Stimulated activated CD4-positive, alpha-beta T cell treated with anti-CD3 and anti-CD28 coated beads, Interleukin-12 subunit alpha, Interleukin-12 subunit beta, amount 100 ng/mL, for 4 hours (primary cell): ENCODE results near the gene CFAP70.
"Not testable (repeated sequence)": the region's sequence is repeated elsewhere in the genome, so short reads cannot be mapped to it uniquely, and the experiment has no call there.

ENCODE experiments used
- DNase-seq: peaks from one replicate; pipeline ENCODE4 v3.0.0-alpha.2; 2020

CFAP70 gene

DNA sequence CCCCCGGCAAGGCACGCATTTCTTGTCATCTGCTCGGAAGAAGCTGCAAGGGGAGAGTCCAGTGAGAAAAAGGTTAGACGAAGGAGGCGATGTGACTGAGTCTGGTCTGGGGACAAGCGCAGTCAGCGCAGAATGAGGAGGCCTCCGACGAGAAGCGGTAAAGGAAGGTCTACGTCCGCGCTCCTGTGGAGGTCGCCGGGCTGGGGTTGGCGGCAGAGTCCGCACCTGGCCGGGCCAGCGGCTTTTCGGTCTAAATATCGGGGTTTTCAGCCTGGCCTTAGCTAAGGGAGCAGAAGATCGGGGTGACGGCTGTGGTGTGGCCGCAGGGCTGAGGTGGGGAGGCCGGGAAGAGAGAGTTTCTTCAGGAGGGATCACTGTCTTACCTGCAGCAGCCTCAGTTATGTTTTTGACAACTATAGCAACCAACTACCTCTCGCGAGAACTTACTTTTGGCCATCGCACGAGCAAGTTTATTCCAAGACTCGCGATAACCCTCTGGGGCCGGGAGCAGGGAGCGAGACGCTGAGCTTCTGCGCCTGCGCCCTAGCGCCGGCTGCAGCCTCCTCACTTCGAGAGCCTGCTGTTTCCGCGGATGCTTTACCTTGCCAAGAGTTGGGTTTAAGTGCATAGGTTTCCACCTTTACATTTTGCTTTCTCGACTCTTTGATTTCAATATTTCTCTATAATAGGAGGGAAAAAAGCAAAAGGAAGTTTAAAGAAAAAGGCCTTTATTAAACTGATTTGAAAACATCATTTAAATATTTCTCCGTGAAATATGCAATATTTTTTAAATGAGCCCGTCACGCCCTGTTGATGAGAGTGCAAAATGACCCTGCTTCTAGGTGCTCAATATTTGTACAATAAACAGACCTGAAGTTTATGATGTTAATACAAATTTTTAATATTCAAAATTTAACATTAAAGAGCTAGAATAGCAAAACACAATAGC is at the start of gene CFAP70:
CFAP70 (minus strand) TSS at position 534 of the 949 bp plus-strand sequence. CDS start 4,068 bp downstream, outside the sequence.
- DNase-seq = peak; percentile 83

DNA sequence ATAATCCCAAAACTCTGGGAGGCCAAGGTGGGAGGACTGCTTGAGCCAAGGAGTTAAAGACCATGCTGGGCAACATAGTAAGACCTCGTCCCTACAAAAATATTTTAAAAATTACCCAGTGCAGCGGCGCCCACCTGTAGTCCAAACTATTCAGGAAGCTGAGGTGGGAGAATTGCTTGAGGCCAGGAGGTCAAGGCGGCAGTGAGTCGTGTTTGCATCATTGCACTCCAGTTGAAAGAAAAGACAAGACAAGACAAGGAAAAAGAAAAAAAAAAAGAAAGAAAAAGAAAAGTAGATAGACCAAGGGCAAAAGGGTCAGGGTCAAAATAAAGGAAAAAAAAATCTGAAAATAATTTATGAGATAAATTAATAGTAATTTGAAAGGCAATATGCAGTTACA is 49.4 kb upstream of the CFAP70 start:
- DNase-seq = no peak

DNA sequence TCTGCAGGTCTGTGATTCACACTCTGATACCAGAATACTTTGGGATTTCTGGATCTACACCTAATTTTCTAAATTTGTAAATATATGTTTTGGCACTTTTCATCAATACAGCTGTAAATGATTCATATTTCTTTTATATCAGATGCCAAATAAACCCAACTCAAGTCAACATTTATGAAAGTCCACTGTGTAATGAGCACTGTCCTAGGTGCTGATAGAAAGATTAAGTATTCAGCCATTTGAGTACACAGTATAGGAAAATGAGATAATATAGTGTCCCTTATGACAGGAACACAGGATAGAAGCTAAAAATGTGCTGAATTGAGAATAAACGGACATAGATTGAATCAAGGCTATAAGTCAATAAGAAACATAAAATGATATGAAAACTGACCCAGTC is 48.8 kb upstream of the CFAP70 start:
- DNase-seq = no peak

DNA sequence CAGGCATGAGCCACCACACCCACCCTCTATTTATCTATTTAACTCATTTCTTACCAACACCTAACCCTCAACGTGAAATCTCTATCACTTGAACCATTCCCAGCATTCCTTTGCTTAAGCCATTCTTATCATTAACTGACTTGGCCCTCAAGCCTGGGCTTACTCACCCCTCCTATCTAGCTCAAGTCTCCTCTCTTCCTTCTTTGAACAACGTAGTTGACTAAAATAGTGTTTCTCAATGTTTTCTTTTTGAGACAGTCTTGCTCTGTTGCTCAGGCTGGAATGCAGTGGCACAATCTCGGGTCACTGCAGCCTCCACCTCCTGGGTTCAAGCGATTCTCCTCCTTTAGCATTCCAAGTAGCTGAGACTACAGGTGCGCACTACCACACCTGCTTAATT is 48.2 kb upstream of the CFAP70 start:
- no peak for DNase-seq

DNA sequence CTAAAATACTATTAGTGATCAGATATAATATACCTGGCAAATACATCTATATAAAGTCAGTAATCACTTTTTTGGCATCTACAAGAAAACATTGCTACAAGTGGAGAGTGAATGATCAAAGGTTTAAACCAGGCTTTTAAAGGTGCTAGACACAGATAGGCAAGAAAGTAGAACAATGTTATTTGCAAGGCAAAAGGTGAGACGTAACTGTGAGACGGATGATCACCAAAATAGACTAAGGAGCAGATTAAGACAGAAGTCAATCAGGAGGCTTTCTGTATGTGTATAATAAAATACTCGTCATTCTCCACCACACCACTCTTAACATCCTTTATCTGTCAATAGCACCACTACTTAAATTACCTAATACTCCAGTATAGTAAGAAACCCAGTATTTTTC is 46.9 kb upstream of the CFAP70 start:
- DNase-seq = no peak

DNA sequence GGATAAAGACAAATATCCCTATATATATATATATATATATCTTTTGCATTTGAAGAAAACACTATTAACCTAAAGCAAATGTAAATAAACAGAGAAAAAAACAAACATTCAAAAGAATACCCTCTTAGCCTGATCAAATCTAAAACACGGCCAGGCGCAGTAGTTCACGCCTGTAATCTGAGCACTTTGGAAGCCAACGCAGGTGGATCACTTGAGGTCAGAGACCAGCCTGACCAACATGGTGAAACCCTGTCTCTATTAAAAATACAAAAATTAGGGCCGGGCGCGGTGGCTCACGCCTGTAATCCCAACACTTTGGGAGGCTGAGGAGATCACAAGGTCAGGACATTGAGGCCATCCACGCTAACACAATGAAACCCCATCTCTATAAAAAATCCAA is 46.0 kb upstream of the CFAP70 start:
- no peak for DNase-seq

DNA sequence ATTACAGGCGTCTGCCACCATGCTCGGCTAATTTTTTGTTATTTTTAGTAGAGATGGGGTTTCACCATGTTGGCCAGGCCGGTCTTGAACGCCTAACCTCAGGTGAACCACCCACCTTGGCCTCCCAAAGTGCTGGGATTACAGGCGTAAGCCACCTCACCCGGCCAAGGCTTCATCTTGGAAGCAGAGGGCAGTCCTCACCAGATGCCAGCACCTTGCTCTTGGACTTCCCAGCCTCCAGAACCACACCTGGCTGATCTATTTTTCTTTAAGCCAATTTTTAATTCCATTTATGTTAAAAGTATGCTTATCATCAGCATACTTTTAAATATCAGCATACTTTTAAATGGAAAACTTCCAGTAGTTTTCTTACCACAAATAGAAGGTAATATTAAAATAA is 43.0 kb upstream of the CFAP70 start:
- DNase-seq = no peak

DNA sequence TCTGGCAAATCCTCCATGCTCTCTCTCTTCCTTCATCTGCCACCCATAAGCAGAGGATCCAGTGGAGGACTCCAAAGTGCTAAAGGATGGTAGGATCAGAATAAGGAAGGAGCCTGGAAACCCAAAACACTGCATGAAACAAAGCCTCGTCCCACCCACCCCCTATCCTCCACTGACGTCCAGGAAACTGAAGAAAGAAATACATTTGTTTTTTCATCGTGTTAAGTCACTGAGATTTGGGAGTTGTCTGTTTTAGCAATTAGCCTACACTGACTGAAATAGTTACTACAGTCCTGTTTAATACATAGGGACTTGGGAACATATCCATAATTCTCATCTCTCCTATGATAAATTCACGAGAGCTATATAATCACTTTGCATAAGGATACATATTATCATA is 40.4 kb upstream of the CFAP70 start:
- no peak for DNase-seq

DNA sequence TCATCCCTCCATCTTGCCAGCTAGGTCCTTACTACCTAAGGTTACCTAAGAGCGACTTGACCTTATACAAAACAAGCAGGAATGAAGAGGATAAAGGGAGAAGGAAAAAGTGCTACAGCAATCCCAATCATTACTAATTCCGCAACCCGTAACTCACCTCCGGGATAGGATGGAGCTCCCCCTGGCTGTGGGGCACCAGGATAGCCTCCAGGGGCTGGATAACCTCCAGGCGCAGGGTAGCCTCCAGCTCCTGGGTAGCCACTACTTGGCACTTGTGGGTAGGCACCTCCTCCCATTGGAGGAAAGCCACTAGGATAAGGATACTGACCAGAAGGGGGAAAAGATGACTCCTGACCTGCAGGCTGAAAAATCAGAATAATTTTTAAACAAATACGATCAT is 39.4 kb upstream of the CFAP70 start:
- no peak for DNase-seq

DNA sequence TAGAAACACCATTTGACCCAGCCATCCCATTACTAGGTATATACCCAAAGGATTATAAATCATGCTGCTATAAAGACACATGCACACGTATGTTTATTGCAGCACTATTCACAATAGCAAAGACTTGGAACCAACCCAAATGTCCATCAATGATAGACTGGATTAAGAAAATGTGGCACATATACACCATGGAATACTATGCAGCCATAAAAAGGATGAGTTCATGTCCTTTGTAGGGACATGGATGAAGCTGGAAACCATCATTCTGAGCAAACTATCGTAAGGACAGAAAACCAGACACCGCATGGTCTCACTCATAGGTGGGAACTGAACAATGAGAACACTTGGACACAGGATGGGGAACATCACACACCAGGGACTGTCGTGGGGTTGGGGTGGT is 35.7 kb upstream of the CFAP70 start:
- not testable (repeated sequence) for DNase-seq

DNA sequence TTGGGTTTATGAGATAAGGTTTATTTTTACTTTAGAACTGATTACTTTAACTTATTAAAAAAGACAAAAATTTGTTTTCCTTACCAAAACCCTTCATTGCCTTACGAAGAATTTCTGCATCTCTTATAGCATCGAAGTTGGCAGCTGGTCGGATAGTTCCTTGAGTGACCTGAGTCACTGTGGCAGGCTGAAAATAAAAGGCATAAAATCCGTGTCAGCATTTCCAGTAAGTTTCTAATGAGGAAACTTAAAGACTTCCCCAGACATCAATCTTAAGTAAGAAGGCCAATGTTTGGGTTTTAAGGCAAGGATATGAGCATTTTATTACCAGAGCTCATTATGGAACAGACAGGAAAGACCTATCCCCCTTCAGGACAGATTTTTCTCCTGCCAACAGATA is 29.6 kb upstream of the CFAP70 start:
- DNase-seq = no peak

DNA sequence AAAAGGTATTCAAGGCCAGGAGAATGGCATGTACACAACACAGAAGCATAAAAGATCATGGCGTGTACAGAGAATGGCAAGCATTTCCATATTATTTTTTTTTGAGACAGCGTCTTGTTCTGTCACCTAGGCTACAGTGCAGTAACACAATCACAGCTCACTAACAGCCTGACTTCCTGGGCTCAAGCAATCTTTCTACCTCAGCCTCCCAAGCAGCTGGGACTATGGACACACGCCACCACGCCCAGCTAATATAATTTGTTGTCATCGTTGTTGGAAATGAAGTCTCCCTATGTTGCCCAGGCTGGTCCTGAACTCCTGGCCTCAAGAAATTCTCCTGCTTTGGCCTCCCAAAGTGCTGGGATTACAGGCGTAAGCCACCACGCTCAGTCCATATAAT is 27.9 kb upstream of the CFAP70 start:
- no peak for DNase-seq

DNA sequence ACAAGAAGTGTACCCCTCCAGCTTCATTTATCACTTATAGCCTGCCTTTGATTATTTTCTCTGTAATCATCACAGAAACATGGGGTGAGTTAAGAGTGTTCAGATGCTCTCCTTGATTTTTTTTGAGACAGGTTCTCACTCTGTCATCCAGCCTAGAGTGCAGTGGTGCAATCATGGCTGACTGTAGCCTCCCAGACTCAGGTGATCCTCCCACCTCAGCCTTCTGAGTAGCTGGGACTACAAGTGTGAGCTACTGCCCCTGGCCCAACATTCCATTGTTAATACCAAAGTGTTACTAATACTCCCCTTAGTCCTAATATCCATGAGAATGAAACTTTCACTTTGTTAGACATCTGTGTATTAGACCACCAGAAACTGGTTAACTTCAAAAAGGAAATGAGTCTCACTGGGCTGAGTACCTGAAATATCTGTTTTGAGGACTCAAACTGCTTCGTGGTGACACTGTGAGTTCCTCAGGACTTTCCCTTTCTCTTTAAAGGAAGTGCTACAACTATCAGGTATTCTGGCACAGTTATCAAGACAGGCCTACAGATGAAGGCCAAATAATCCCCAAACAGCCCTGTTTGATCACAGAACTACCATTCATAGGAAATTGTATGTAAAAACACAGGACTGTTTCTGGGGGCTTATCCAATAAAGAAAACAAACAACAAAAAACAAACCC is 20.5 kb upstream of the CFAP70 start:
- DNase-seq = no peak

DNA sequence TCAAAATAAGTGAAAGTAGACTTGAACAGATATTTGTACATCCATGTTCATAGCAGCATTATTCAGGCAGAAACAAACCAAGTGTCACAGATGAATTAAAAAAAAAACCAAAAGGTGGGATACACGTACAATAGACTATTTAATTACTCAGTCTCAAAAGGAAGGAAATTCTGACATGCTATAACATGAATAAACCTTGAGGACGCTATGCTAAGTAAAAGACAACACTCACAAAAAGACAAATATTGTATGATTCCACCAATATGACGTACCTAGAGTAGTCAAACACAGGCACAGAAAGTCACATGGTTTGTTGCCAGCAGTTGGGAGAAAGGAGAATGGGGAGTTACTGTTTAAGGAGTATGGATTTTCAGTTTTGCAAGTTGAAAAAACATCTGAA is 18.0 kb upstream of the CFAP70 start:
- no peak for DNase-seq

DNA sequence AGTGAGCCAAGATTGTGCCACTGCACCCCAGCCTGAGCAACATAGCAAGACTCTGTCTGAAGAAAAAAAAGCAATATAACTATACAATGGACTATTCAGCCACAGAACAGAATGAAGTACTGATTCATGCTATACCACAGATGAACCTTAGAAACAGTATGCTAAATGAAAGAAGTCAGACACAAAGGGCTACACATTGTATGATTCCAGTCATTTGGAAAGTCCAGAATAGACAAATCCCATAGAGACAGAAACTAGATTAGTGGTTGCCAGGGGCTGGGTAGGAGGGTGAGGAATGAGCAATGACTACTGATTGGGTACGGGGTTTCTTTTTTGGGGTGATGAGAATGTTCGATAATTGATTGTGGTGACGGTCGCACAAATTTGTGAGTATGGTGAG is 9.6 kb upstream of the CFAP70 start:
- DNase-seq = no peak

DNA sequence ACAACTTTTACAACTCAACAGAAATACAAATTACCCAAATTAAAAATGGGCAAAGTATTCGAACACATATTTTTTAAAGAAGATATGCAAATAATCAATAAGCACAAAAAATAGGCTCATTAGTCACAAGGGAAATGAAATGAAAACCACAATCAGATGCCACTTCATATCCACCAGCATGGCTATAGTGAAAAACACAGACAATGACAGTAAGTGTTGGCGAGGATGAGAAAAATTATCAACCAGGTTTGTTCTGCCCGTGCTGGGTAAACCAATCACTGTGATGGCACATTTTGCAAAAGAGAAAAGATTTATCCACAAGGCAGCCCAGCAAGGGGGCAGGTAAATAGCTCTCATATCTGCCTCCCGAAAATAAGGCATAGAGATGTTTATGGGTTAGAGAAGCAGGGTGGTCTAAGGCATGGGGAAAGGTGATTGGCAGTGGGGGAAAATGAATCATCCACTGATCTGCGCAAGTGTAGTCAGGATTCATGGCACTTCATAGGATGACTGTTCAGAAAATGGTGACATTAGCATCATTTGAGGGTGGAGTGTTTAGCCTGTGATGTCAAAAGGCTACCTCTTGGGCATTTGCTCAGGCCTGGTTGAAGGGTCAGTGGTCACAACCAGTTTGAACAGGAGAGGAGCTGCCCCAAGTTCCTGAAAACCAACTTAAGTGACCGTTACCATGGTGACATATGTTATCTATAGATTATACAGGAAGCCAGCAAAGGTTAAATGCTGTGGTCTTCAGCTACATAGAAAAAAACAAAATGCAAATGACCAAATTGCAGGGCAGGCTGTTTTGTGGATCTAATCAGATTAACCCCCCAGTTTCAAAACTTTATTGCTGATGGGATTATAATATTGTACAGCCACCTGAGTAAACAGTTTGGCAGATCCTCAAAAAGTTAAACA is 8.0 kb upstream of the CFAP70 start:
- no peak for DNase-seq

DNA sequence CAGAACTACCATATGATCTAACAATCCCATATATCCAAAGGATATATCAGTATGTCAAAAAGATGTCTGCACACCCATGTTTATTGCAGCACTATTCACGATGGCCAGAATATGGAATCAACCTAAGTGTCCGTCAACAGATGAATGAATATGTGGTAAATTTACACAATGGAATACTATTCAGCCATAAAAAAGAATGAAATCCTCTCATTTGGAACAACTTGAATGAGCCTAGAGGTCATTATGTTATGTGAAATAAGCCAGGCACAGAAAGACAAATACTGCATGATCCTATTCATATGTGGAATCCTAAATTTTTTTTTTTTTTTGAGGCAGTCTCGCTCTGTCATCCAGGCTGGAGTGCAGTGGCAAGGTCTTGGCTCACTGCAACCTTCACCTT is 6.3 kb upstream of the CFAP70 start:
- no peak for DNase-seq

DNA sequence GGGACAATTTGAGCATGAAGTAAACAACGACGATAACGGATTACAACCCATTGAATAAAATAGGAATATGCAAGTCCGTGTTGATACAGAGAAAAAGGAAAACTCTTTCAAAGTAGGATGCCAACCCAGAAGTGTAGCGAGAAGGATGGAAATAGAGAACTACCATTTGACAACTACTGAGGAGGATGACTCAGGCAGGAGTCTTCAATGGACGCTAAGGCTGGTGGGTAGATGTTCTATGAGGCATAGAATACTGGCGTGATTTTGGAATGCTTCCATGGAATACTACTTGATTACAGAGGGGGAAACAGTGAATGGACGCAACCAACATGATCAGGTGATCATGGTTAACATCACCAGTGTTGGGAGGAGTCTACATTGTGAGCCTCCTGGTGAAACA is 828 bp upstream of the CFAP70 start:
- DNase-seq = no peak

DNA sequence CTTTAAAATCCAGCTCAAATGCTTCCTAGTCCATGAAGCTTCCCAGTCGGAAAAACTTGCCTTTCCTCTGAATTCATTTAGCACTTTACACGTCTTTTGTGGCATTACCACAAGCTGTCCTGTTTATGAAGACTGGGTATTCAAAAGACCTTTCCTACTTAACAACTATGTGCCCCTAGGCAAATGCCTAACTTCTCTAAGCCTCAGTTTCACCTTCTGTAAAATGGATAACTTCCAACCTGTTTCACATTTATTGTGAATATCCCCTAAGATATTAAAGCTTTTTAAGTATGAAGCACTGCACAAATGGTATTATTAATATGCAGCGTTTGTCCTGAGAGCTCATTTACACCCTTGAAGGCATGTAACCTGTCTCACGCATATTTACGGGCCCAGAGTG is 843 bp downstream of the CFAP70 start:
- DNase-seq = no peak

DNA sequence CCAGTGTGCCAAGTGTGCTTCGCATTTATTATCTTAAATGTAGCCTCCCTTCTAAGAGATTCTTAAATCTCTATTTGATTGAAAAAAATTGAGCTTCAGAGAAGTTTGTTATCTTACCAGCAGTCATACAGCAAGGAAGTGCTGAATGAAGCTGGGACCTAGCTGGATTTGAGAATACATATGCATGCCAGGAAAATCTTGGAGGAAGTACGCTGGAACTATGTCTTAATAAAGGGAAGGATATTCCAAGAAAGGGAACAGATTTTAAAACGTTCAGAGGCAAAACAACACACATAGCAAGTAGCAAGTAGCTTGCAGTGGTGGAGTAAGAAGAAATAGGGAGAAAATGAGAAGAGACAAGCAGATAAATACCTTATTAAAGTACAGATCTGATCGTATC is 1.5 kb downstream of the CFAP70 start:
- no peak for DNase-seq

DNA sequence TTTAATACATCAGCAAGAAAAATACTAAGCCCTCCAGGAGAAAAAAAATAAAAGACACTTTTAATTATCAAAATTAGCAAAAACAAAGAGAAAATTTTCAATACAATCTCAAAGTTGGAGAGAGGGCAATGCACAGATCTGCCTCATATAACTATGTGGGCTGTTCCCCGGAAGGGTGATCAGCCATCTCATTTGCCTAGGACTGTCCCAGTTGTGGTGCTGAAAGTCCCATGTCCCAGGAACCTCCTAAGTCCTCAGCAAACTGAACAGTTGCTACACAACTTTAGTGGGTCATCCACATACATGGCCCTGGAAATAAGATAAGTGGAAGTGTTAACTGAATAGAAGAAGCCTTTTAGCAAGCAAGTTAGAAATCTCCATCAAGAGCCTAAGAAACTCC is 14.4 kb downstream of the CFAP70 start:
- no peak for DNase-seq

DNA sequence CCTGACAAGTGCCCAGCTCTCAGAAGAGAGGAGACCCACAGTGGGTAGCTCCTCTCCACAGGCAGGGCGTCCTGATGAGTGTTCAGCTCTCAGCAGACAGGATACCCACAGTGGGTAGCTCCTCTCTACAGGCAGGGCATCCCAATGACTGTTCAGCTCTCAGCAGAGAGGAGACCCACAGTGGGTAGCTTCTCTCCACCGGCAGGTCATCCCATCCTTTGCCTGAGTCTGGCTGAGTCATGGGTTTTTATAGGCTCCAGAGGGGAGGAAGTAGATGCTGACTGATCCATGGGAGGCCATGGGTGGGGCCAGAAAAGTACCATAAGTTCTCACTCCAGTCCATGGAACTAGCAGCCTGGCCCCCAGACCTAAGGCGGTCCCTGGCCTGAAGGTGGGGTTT is 18.5 kb downstream of the CFAP70 start:
- no peak for DNase-seq

DNA sequence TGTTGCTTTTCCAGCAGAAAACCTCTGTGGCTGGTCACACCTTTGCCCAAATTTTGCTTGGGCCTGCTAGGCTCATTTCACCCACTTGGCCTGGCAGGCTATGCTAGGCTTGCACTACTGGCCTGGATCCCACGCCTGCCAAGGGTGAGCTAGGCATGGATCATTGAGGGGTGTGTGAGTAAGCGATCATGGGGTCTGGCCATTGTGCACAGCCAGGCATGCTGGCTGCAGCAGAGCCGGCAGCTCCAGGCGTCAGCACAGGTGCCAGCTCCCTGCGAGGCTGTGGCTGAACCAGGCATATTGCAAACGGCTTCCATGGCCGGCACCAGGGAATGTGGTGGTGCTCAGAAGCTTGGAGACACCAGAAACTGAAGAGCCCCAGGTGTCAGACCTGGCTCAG is 19.2 kb downstream of the CFAP70 start:
- no peak for DNase-seq
